IPS-18a (cell line): ENCODE measurements around the gene ADAMTS18.

Experiments used
- H3K27ac ChIP-seq: one replicate; pipeline ENCODE4 v1.5.1; 2013; ENCODE audit warnings: low read length
- H3K27me3 ChIP-seq: one replicate; pipeline ENCODE4 v1.6.1; 2013; ENCODE audit warnings: mild to moderate bottlenecking, low read length; ENCODE audit not compliant: control insufficient read depth, insufficient read depth
- H3K36me3 ChIP-seq: one replicate; pipeline ENCODE4 v1.6.1; 2013; ENCODE audit warnings: low read depth, low read length; ENCODE audit not compliant: control insufficient read depth
- H3K4me1 ChIP-seq: one replicate; pipeline ENCODE4 v1.6.1; 2013; ENCODE audit warnings: low read depth, low read length; ENCODE audit not compliant: control insufficient read depth
- H3K4me3 ChIP-seq: one replicate; pipeline ENCODE4 v1.5.1; 2013; ENCODE audit warnings: low read length
- H3K9ac ChIP-seq: one replicate; pipeline ENCODE4 v1.6.1; 2013; ENCODE audit warnings: mild to moderate bottlenecking, low read length, moderate library complexity
- H3K9me3 ChIP-seq: one replicate; pipeline ENCODE4 v1.6.1; 2013; ENCODE audit warnings: low read depth, low read length; ENCODE audit not compliant: control insufficient read depth

Gene ADAMTS18

DNA sequence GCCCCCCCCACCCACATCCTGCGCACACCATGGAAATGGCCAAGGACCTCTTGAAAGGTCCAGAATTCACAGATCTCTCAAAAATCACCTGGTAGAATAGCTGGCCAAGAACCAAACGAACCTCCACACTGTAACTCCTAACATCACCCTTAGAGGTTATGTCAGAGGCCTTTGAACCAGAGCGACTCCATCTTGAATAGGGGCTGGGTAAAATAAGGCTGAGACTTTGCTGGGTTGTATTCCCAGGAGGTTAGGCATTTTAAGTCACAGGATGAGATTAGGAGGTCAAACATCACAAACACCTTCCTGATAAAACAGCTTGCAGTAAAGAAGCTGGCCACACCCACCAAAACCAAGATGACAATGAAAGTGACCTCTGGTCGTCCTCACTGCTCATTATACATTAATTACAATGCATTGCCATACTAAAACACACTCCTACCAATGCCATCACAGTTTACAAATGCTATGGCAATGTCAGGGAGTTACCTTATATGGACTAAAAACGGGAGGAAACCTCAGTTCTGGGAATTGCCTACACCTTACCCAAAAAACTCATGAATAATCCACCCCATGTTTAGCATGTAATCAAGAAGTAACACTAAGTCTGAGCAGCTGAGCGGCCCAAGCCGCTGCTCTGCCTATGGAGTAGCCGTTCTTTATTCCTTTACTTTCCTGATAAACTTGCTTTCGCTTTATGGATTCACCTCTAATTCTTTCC lies 200.9 kb downstream of the ADAMTS18 start:
- Histone ChIP-seq H3K27me3 (peaks cover 6% of the 10 kb centered on the region), H3K4me1 (peaks cover 18% of the 10 kb centered on the region), H3K36me3 (no peaks in the 10 kb centered on the region), H3K9me3 (no peaks in the 10 kb centered on the region), H3K27ac (no peak overlapping the region), H3K4me3 (no peak overlapping the region), H3K9ac (no peak overlapping the region)
